Glomerular visceral epithelial cell (primary cell): ENCODE data around the gene MYBBP1A.

ENCODE experiments used
- DNase-seq: peaks from one replicate; pipeline ENCODE4 v3.0.0-alpha.2; 2016; ENCODE audit errors: extremely low spot score

MYBBP1A gene

DNA sequence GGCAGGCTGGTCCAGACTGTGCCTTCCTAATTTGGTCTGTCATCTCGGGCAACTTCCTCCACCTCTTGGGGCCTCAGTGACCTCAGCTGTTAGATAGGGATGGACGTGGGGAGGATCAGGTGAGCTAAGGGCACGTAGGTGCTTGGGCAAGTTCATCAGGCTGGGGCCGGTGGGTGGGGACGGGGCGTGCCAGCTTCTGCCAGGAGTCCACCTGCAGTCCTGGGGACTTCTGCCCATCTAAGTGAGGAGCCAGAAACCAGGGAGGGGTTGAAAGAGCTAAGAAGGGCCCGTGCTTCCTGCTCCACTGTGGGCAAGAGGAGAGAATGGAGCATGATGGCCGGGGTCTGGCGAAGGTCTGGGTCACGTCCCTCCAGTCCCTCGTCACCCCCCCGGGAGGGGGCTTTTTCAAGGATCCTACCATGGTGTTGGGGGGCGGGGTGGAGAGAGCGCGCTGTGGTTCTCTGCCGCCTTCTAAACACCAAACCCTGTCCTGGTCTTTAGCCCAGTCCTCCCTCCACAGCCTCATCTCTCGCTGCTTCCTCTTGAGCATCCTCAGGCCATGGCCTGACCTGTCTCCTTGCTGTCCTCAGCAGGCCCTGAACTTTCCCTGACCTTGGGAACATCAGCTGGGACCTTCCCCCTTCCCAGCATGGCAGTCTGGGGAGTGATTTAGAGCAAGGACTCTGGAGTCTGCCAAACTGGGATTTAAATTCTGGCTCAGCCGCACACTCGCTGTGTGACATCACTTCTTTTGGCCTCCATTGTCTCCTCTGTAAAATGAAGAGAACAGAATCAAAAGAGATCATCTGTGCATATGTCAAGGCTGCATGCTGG, 34.9 kb downstream of the MYBBP1A start:
- no peak for DNase-seq

DNA sequence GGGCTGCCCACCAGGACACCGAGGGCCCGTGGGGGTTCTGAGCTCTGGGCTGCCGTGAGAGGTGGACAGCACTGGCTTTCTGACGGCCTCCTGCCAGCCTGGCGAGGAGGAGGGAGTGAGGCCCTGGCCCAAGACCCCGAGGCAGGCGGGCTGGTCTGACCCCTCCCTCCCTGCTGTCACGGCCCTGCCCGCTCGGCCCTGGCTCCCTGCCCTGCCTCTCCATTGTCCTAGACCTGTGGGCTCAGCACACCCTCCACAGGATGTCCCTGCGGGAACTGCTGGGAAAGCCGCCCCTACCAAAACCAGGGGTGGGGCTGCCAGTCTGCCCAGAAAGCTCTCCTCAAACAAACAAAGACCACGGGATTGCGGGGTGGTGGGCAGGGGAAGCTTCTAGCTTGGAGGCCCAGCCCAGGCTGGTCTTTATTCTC, 35.8 kb downstream of the MYBBP1A start:
- DNase-seq, result no peak

- DNase-seq, result no peak
Measured at GRCh38 chr17:4518901-4519300, 36.3 kb downstream of the MYBBP1A start.

- DNase-seq, result no peak
Measured at GRCh38 chr17:4516735-4517134, 38.4 kb downstream of the MYBBP1A start.

GRCh38 chr17:4515501-4515900, 39.7 kb downstream of the MYBBP1A start:
- DNase-seq, result no peak

- no peak for DNase-seq
Measured at GRCh38 chr17:4514779-4515178, 40.4 kb downstream of the MYBBP1A start.

GRCh38 chr17:4514206-4514605, 41.0 kb downstream of the MYBBP1A start:
- DNase-seq, result no peak

DNA sequence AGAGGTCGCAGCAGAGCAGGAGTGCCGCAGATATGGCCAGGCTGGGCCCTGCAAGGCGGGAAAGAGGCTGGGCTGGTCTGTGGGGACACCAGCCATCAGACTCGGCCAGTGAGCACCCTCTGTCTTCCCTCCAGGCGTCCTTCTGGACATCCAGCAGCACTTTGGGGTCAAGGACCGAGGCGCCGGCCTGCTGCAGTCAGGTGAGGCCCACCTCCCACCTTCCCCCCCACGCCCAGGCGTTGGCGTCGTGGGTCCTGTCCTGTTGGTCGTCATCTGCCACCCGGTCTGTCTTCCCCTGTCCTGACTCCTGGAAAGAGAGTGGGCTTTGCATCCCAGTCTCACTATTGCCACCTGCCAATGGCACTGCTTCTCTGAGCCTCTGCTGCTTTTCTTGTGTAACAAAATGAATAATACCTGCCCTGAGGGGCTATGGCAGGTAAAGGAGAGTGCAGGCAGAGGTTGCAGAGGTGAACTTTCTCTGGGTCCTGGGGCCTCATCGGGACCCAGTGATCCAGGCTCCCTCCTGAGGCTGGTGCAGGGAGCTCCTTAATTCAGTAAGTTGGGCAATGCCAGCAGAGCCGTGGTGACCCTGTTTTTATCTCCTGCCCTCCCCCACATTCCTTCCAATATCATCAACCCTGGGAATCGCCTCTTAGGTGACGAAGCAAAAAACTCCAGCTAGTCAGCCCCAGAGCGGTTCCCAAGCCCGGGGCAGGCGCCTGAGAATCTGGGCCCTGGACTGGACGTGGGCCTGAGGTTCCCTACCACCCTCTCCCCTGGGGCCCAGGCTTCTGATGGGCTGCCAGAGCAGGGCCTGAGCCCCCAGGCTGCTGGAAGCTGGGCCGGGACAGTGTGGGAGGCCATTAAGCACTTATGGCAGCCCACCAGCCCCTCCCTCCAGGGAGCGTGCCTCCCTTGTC, 41.8 kb downstream of the MYBBP1A start:
- DNase-seq, result no peak

DNA sequence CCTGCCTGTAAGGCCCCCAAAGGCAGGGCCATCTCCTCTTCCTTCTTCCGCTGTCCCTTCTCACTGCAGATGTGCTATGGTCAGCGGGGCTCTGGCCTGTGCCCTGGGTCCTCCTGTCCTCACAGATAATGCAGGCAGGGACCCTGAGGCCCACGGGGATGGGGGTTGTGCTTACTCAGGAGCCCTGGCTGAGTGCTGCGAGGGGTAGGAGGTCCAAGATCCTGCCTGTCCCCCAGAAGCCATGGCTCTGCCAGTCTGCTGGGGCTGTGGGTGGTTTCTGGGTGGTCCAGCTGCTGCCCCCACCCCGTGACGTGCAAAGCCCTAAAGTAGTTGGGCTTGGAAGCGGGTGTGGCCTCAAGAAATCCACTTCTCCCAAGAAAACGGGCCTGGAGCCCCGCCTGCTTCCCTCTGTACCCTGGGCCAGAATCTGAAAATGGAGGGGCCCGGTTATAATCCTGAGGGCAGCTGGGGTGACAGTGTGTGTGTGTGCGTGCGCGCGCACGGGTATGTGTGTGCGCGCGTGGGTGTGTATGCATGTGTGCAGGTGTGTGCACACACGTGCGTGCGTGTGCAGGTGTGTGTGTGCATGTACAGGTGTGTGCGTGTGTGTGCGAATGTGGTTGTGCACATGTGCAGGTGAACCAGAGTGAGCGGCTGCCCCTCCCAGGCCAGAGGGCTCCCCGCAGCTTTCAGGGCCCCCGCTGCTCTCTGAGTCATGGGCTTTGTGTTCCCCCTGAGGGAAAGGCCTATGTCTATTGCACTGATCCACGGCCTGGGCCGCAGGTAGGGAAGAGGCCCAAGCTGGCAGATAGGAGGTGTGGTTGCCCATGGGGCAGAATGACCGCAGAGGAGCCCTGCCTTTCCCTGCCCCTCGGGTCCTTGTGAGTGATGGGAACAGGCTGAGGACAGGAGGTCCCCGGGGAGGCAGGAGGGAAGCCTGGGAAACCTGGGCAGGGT, 42.8 kb downstream of the MYBBP1A start:
- DNase-seq, result no peak

GRCh38 chr17:4511199-4511932, 43.8 kb downstream of the MYBBP1A start:
- DNase-seq, result no peak

DNA sequence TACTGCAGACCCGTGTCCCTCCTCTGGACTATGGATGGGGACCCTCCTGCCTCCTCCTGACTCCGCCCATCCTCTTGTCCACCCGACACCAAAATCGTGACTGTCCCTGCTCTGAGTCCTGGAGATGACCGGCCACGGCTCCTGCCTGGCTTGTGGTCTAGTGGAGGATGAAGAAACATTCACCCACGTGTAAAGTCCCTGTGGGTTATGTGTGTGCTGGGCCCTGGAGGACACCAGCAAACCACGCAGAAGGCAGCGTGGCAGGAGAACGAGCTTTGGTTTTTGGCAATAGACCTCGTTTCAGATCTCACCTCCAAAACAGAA, 44.6 kb downstream of the MYBBP1A start:
- DNase-seq, result no peak

- no peak for DNase-seq
Measured at GRCh38 chr17:4509923-4510617, 45.1 kb downstream of the MYBBP1A start.

GRCh38 chr17:4509401-4509800, 45.8 kb downstream of the MYBBP1A start:
- DNase-seq, result peak; percentile 21

DNA sequence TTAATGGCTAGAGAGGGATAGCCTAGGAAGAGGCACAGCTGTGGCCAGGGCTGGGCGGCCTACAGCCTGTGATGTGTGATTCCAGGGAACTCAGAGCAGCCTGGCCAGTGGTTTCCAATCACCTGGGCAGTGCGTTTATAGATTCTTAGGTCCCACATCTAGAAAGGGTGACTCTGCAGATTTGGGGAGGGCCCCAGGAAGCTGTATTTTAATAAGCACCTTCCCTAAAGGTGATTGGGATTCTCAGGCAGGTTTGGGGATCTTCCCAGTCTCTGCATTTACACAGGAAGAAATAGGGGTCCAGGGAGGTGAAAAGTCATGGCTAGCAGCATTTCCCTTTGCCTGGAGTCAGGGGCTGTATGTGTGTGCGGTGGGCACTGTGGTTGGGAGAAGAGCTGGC, 47.0 kb downstream of the MYBBP1A start:
- no peak for DNase-seq

DNA sequence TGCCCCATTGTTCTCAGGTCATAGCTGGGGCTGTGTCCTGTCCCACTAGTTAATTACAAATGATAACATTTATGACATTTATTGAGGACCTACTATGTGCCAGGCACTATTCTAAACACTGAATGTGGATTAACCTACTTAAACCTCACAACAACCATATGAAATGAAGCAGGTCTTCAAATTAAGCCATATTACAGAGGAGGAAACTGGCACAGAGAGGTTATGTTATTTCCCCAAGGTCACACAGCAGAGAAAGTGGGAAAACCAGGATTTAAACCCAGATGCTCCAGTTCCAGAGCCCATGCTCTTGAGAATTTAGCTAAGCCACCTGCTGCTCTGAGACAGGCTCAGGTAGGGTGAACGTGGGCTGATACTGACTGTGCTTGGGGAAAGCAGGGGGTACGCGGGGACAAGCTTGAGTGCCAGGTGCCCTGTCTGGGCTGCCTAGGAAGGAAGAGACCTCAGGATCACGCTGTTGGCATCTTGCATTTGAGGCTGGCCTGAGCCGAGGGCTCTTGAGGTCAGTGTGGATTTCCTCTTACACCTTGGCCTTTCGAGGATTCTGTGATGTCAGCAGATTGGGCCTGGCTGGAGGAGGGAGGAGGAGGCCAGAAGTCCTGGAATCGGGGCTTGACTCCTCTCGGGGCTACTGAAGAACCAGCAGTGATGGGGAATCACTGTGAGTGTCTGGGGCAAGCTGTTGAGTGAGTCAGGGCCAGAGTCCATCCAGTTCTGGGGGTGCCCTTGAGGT, 47.6 kb downstream of the MYBBP1A start:
- DNase-seq, result no peak

- DNase-seq, result no peak
Measured at GRCh38 chr17:4506892-4507291, 48.3 kb downstream of the MYBBP1A start.

GRCh38 chr17:4506175-4506813, 48.9 kb downstream of the MYBBP1A start:
- no peak for DNase-seq

GRCh38 chr17:4505187-4505586, 50.0 kb downstream of the MYBBP1A start:
- no peak for DNase-seq

- DNase-seq, result no peak
Measured at GRCh38 chr17:4504188-4504587, 51.0 kb downstream of the MYBBP1A start.
